ENCODE results near the gene RELN.

Gene RELN

DNA sequence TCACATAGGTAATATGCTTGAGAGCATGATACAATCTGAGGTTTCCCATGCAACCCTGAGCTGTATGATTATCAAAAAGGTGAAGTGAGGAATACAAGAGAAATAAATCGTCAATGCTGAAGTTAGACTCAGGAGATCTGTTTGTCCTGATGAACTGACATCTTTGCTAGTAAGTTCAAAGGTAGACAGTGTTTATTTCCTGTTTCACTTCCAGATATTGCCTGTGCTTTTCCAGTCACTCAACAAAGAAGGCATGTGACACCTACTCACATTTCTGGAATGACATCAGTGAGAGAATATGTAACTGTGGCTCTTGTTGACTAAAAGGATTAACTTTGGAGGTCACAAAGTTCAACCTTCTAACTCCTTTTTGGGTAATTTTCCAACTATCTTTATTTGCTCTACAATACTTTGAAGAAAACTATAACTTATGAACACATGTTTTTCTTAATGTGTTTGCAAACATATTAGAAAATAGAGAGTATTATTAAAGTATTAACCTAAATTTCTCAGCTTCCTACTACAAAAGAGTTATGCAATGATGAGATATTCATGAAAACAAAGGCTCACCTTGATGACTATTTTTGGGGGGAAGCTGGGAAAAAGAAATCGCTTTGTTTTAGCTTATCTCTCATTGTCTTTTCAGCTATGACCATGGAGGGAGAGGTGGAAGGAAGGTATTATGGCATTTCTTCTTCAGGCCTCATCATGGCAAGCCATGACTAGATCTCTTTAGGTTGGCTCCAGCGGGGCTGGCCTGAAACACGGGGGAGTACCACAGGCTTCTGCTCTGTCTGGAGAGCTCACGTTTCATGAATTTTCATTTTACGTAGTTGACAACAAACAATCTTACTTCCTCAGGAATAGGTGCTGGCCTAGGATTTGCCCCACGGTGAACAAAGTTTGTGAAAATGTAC, 328.7 kb downstream of the RELN start:
- Histone ChIP-seq H3K27me3 (ENCODE audit: control insufficient read depth in 2 of 2, insufficient read depth in 2 of 2, low read length in 2 of 2) (no peaks in the 10 kb centered on the region), H3K27ac (ENCODE audit: low read depth in 2 of 2, low read length in 2 of 2) (no peak overlapping the region), H3K9me3 (ENCODE audit: control insufficient read depth in 2 of 2, low read length in 2 of 2) (no peaks in the 10 kb centered on the region), H3K9ac (ENCODE audit: low read depth in 1 of 2, low read length in 2 of 2) (no peak overlapping the region), H3K36me3 (ENCODE audit: control insufficient read depth in 2 of 2, insufficient read depth in 2 of 2, low read length in 2 of 2) (no peaks in the 10 kb centered on the region), H3K4me3 (ENCODE audit: low read length in 2 of 2) (no peak overlapping the region), H3K4me1 (ENCODE audit: control insufficient read depth in 2 of 2, insufficient read depth in 2 of 2, low read length in 2 of 2) (no peaks in the 10 kb centered on the region)

DNA sequence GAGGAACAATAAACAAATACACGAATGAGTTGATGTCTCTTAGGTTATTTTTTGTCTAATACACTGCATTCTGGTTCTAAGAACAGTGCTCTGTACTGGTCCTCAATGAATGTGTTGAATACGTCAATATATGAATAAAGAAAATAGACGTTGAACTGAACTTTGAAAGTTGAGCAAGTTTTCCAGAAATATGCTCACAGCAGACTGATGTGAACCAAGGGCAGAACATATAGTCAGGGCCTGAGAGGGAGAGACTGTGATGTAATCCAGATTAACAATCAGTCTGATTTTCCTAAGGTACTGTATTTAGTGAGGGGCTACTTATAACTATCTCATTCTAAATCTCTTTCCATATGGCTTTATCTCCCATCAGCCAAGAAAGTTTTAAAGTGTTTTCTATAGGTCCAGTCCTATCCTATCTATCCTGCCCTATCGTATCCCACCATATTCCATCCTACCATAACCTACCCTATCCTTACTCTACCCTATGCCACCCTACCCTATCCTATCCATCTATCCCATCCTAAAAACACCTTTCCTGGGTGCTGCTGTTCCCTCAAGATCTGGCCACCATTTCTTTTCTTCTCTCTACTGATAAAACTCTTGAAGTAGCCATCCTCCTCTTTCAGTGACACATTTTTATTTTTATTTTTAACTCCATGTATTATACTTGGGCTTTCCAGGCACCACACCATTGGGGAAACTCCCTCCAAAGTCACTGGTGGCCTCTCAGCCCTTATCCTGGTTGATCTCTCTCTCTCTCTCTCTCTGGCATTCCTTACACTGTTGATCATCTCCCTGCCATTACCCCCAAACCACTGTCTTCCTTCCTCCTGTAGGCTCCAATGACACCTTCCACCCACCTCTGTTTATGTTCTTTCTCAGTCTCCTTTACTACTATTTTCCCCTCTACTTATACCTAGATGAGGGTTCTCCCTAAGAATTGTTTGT, 331.1 kb downstream of the RELN start:
- no peak overlapping the region for H3K27ac ChIP-seq (ENCODE audit: low read depth in 2 of 2, low read length in 2 of 2)
- H3K36me3 ChIP-seq (ENCODE audit: control insufficient read depth in 2 of 2, insufficient read depth in 2 of 2, low read length in 2 of 2), result no peaks in the 10 kb centered on the region
- H3K9me3 ChIP-seq (ENCODE audit: control insufficient read depth in 2 of 2, low read length in 2 of 2), result no peaks in the 10 kb centered on the region
- H3K4me1 ChIP-seq (ENCODE audit: control insufficient read depth in 2 of 2, insufficient read depth in 2 of 2, low read length in 2 of 2), result no peaks in the 10 kb centered on the region
- H3K4me3 ChIP-seq (ENCODE audit: low read length in 2 of 2), result no peak overlapping the region
- H3K27me3 ChIP-seq (ENCODE audit: control insufficient read depth in 2 of 2, insufficient read depth in 2 of 2, low read length in 2 of 2), result no peaks in the 10 kb centered on the region
- H3K9ac ChIP-seq (ENCODE audit: low read depth in 1 of 2, low read length in 2 of 2), result no peak overlapping the region

DNA sequence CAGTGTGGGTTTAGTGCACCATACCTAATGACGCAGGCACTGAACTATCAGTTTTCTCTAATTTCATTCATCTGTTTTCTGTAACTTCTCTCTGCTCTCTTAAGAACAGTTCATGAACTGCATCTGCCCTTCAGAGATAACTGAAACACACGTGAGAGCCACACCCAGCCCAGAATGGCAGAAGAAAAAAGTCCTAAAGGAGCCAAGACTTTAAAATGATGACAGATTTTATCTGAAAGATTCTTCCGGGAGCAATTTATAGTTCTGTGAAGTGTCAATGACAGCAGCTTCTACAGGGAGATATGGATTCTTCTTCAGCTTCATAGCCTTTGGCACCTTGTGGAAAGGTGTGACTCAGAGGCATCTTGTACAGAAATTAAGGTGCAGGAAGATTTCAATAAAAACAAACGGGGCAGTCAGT, 332.0 kb downstream of the RELN start:
- H3K9me3 ChIP-seq (ENCODE audit: control insufficient read depth in 2 of 2, low read length in 2 of 2), result no peaks in the 10 kb centered on the region
- H3K9ac ChIP-seq (ENCODE audit: low read depth in 1 of 2, low read length in 2 of 2), result no peak overlapping the region
- no peaks in the 10 kb centered on the region for H3K4me1 ChIP-seq (ENCODE audit: control insufficient read depth in 2 of 2, insufficient read depth in 2 of 2, low read length in 2 of 2)
- H3K36me3 ChIP-seq (ENCODE audit: control insufficient read depth in 2 of 2, insufficient read depth in 2 of 2, low read length in 2 of 2), result no peaks in the 10 kb centered on the region
- H3K27me3 ChIP-seq (ENCODE audit: control insufficient read depth in 2 of 2, insufficient read depth in 2 of 2, low read length in 2 of 2), result no peaks in the 10 kb centered on the region
- H3K4me3 ChIP-seq (ENCODE audit: low read length in 2 of 2), result no peak overlapping the region
- no peak overlapping the region for H3K27ac ChIP-seq (ENCODE audit: low read depth in 2 of 2, low read length in 2 of 2)

DNA sequence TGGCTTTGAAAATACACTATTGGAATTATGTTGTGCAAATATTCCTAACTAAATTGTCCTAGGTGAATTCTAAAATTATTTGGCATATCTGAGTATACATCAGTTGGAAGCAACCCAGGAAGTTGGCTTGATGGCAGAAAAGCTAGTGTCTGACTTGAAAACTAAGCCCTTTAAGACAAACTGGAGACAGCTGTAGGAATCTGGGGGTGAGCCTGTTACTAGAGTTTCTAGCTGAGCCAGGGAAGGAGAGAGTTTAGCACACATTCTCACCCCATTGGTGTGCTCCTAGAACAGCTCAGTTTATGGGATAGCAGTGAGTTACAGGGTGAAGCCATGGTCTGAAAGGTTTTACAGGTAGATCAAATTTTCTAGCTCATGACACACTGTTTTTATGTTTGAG, 333.2 kb downstream of the RELN start:
- H3K27me3 ChIP-seq (ENCODE audit: control insufficient read depth in 2 of 2, insufficient read depth in 2 of 2, low read length in 2 of 2), result no peaks in the 10 kb centered on the region
- H3K4me3 ChIP-seq (ENCODE audit: low read length in 2 of 2), result no peak overlapping the region
- no peak overlapping the region for H3K27ac ChIP-seq (ENCODE audit: low read depth in 2 of 2, low read length in 2 of 2)
- H3K4me1 ChIP-seq (ENCODE audit: control insufficient read depth in 2 of 2, insufficient read depth in 2 of 2, low read length in 2 of 2), result no peaks in the 10 kb centered on the region
- no peaks in the 10 kb centered on the region for H3K9me3 ChIP-seq (ENCODE audit: control insufficient read depth in 2 of 2, low read length in 2 of 2)
- H3K36me3 ChIP-seq (ENCODE audit: control insufficient read depth in 2 of 2, insufficient read depth in 2 of 2, low read length in 2 of 2), result no peaks in the 10 kb centered on the region
- H3K9ac ChIP-seq (ENCODE audit: low read depth in 1 of 2, low read length in 2 of 2), result no peak overlapping the region

DNA sequence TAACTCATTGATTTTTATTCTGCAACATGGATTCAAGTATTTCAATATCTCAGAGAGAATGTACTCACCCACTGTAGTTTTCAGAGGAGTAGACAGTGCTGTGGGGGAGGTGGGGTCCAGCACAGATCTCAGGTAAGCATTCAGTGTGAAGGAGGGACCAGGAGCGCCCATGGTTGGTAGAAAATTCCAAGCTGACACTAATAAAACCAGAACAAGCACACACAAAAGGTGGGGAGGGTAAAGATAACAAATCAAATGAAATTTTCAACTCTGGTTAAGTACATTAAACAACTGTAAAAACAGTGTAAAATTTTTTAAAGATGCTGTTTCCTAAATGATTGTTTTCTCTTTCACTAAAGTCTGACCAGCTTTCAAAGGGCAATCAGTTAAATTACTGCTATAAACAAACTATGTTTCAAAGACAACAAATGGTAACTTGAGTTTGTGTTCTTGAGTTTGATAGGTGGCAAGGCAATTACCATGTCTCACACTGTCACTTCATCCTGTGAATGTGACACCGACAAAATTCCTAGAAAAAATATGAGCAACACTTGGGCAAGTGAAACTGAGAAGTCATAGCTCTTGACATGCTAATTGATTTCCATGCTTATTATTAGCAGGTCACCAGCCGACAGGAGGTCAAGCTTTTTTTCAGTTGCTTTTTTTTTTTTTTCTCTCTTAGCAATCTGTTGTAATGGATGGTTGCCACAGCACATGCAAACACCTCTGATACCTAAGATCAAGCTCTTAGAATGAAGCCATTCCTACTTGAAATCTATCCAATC, 337.7 kb downstream of the RELN start:
- Histone ChIP-seq H3K27me3 (ENCODE audit: control insufficient read depth in 2 of 2, insufficient read depth in 2 of 2, low read length in 2 of 2) (no peaks in the 10 kb centered on the region), H3K9me3 (ENCODE audit: control insufficient read depth in 2 of 2, low read length in 2 of 2) (no peaks in the 10 kb centered on the region), H3K9ac (ENCODE audit: low read depth in 1 of 2, low read length in 2 of 2) (no peak overlapping the region), H3K4me1 (ENCODE audit: control insufficient read depth in 2 of 2, insufficient read depth in 2 of 2, low read length in 2 of 2) (no peaks in the 10 kb centered on the region), H3K36me3 (ENCODE audit: control insufficient read depth in 2 of 2, insufficient read depth in 2 of 2, low read length in 2 of 2) (no peaks in the 10 kb centered on the region), H3K27ac (ENCODE audit: low read depth in 2 of 2, low read length in 2 of 2) (no peak overlapping the region), H3K4me3 (ENCODE audit: low read length in 2 of 2) (no peak overlapping the region)

DNA sequence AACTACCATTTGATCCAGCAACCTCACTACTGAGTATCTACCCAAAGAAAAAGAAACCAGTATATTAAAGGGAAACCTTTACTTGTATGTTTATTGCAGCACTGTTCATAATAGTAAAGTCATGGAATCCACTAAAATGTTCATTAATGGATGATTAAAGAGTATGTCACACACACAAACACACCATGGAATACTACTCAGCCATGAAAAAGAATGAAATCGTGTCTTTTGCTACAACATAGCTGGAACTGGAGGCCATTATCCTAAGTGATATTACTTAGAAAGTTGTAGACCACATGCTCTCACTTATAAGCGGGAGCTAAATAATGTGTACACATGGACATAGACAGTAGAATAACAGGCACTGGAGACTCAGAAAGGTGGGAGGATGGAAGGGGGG, 340.4 kb downstream of the RELN start:
- no peaks in the 10 kb centered on the region for H3K4me1 ChIP-seq (ENCODE audit: control insufficient read depth in 2 of 2, insufficient read depth in 2 of 2, low read length in 2 of 2)
- H3K27ac ChIP-seq (ENCODE audit: low read depth in 2 of 2, low read length in 2 of 2), result no peak overlapping the region
- no peak overlapping the region for H3K9ac ChIP-seq (ENCODE audit: low read depth in 1 of 2, low read length in 2 of 2)
- H3K36me3 ChIP-seq (ENCODE audit: control insufficient read depth in 2 of 2, insufficient read depth in 2 of 2, low read length in 2 of 2), result no peaks in the 10 kb centered on the region
- H3K9me3 ChIP-seq (ENCODE audit: control insufficient read depth in 2 of 2, low read length in 2 of 2), result no peaks in the 10 kb centered on the region
- H3K4me3 ChIP-seq (ENCODE audit: low read length in 2 of 2), result no peak overlapping the region
- no peaks in the 10 kb centered on the region for H3K27me3 ChIP-seq (ENCODE audit: control insufficient read depth in 2 of 2, insufficient read depth in 2 of 2, low read length in 2 of 2)

DNA sequence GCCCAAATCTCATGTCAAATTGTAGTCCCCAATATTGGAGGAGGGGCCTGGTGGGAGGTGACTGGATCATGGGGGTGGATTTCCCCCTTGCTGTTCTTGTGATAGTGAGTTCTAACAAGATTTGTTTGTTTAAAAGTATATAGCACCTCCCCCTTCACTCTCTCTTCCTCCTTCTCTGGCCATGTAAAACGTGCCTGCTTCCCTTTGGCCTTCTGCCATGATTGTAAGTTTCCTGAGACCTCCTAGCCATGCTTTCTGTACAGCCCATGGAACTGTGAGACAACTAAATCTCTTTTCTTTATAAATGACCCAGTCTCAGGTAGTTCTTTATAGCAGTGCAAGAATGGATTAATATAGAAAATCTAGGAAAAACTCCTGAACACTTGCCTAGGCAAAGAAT, 341.3 kb downstream of the RELN start:
- no peaks in the 10 kb centered on the region for H3K4me1 ChIP-seq (ENCODE audit: control insufficient read depth in 2 of 2, insufficient read depth in 2 of 2, low read length in 2 of 2)
- H3K36me3 ChIP-seq (ENCODE audit: control insufficient read depth in 2 of 2, insufficient read depth in 2 of 2, low read length in 2 of 2), result no peaks in the 10 kb centered on the region
- H3K27me3 ChIP-seq (ENCODE audit: control insufficient read depth in 2 of 2, insufficient read depth in 2 of 2, low read length in 2 of 2), result no peaks in the 10 kb centered on the region
- H3K9me3 ChIP-seq (ENCODE audit: control insufficient read depth in 2 of 2, low read length in 2 of 2), result no peaks in the 10 kb centered on the region
- H3K4me3 ChIP-seq (ENCODE audit: low read length in 2 of 2), result no peak overlapping the region
- no peak overlapping the region for H3K9ac ChIP-seq (ENCODE audit: low read depth in 1 of 2, low read length in 2 of 2)
- no peak overlapping the region for H3K27ac ChIP-seq (ENCODE audit: low read depth in 2 of 2, low read length in 2 of 2)

DNA sequence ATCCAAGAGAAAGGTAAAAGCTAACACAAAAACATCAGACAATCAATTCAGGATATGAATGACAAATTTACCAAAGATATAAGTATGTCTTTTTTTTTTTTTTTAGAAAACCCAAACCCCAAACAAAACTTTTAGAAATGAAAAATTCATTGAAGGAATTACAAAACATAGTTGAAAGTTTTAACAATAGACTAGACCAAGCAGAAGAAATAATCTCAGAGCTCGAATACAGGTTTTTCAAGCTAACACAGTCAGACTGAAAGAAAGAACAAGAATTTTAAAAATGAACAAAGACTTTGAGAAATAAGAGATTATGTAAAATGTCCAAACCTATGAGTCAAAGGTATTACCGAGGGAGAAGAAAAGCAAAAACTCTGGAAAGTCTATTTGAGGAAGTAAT, 345.1 kb downstream of the RELN start:
- Histone ChIP-seq H3K4me1 (ENCODE audit: control insufficient read depth in 2 of 2, insufficient read depth in 2 of 2, low read length in 2 of 2) (no peaks in the 10 kb centered on the region), H3K4me3 (ENCODE audit: low read length in 2 of 2) (no peak overlapping the region), H3K36me3 (ENCODE audit: control insufficient read depth in 2 of 2, insufficient read depth in 2 of 2, low read length in 2 of 2) (no peaks in the 10 kb centered on the region), H3K27ac (ENCODE audit: low read depth in 2 of 2, low read length in 2 of 2) (no peak overlapping the region), H3K9ac (ENCODE audit: low read depth in 1 of 2, low read length in 2 of 2) (no peak overlapping the region), H3K9me3 (ENCODE audit: control insufficient read depth in 2 of 2, low read length in 2 of 2) (no peaks in the 10 kb centered on the region), H3K27me3 (ENCODE audit: control insufficient read depth in 2 of 2, insufficient read depth in 2 of 2, low read length in 2 of 2) (no peaks in the 10 kb centered on the region)

DNA sequence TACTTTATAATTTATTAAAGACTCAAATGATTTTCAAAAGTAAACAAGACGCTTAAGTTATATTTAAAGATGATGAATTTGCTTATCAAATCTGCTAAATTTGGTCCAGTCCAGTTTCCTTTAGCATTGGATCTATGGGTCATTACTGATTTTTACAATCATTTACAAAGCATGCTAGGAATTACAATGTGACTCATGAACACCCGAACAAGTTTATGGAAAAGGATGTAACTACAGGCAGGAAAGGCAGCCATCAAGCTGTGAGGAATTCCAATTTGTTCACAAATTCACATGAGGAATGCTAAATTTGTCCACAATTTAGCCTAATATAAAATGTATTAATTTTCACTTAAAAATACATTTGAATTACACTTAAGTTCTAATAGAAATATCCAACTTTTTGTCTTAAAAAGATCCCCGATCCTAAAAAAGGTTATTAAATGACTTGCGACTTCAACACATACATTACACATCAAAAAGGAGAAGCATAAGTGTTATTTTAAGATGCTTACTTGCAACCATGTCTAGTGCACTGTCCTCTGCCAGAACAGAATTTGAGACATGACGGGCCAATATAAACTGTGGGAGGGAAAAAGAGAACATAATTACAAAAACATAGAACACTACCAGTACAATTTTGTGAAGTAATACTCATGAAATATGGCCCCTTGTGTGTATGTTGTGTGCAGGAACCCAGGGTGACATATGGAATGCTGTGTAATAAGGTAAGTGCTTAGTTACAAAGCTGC, 349.3 kb downstream of the RELN start:
- H3K4me1 ChIP-seq (ENCODE audit: control insufficient read depth in 2 of 2, insufficient read depth in 2 of 2, low read length in 2 of 2), result no peaks in the 10 kb centered on the region

More for the DNA sequence above, 349.3 kb downstream of the RELN start:
- Histone ChIP-seq H3K9me3 (ENCODE audit: control insufficient read depth in 2 of 2, low read length in 2 of 2) (no peaks in the 10 kb centered on the region), H3K4me3 (ENCODE audit: low read length in 2 of 2) (no peak overlapping the region), H3K27me3 (ENCODE audit: control insufficient read depth in 2 of 2, insufficient read depth in 2 of 2, low read length in 2 of 2) (no peaks in the 10 kb centered on the region), H3K27ac (ENCODE audit: low read depth in 2 of 2, low read length in 2 of 2) (no peak overlapping the region), H3K36me3 (ENCODE audit: control insufficient read depth in 2 of 2, insufficient read depth in 2 of 2, low read length in 2 of 2) (no peaks in the 10 kb centered on the region), H3K9ac (ENCODE audit: low read depth in 1 of 2, low read length in 2 of 2) (no peak overlapping the region)

All from mucosa of rectum (tissue), 2 donors.